GM12878 (cell line): Measurements from ENCODE around the gene NDUFA9. TPM values are rescaled to one million over a fixed set of nuclear protein-coding genes. Genes with fewer than 3 reads are reported as not detected.

ENCODE experiments used
- ATF3 ChIP-seq: IDR thresholded peaks from 2 replicates; pipeline ENCODE4 v1.6.1; 2011; ENCODE audit warnings: low read depth, mild to moderate bottlenecking, low read length, moderate library complexity, borderline replicate concordance; ENCODE audit errors: extremely low read depth
- BACH1 ChIP-seq: fragments of 450-650 bp; IDR thresholded peaks from 2 replicates; pipeline ENCODE4 v1.6.1; 2017; ENCODE audit warnings: mild to moderate bottlenecking, borderline replicate concordance
- EED ChIP-seq: sonication (generic); IDR thresholded peaks from 2 replicates; pipeline ENCODE4 v1.6.1; 2016; ENCODE audit warnings: antibody characterized with exemption, low read depth
- HDAC2 ChIP-seq: fragments of 200-600 bp; sonication (generic); IDR thresholded peaks from 2 replicates; pipeline ENCODE4 v1.6.1; 2017
- IKZF1 ChIP-seq: fragments of 450-650 bp; conservative IDR thresholded peaks from 2 replicates; pipeline ENCODE4 v1.6.1; 2017; ENCODE audit warnings: antibody characterized with exemption, mild to moderate bottlenecking
- IRF4 ChIP-seq: IDR thresholded peaks from 2 replicates; pipeline ENCODE4 v1.6.1; 2011; ENCODE audit warnings: low read depth, low read length
- NBN ChIP-seq: fragments of 450-650 bp; IDR thresholded peaks from 2 replicates; pipeline ENCODE4 v1.6.1; 2016
- NR2F1 ChIP-seq: fragments of 450-650 bp; conservative IDR thresholded peaks from 2 replicates; pipeline ENCODE4 v1.6.1; 2017; ENCODE audit warnings: mild to moderate bottlenecking
- RBBP5 ChIP-seq: fragments of 200-600 bp; sonication (generic); conservative IDR thresholded peaks from 2 replicates; pipeline ENCODE4 v1.6.1; 2016
- RCOR1 ChIP-seq: conservative IDR thresholded peaks from 2 replicates; pipeline ENCODE4 v1.6.1; 2012; ENCODE audit warnings: low read depth, low read length, improper control_type of control experiment
- RFX5 ChIP-seq: IDR thresholded peaks from 2 replicates; pipeline ENCODE4 v1.6.1; 2011; ENCODE audit warnings: low read depth, low read length, improper control_type of control experiment
- WRNIP1 ChIP-seq: IDR thresholded peaks from 2 replicates; pipeline ENCODE4 v1.6.1; 2011; ENCODE audit warnings: low read depth, low read length, improper control_type of control experiment, borderline replicate concordance
- ZBTB33 ChIP-seq: fragments of 450-650 bp; IDR thresholded peaks from 2 replicates; pipeline ENCODE4 v1.6.1; 2017; ENCODE audit warnings: mild to moderate bottlenecking
- polyA plus RNA-seq, 11 experiments: library from polyadenylated mRNA; depleted of rRNA in 4 of 11; unstranded in 6 of 11; stranded (reverse) in 5 of 11; fragments of >200 nt; fragmentation: Nextera tagmentation in 4 of 11; fragmentation: Illumina TruSeq in 1 of 11; extraction: Ambion mirVana in 4 of 11; extraction: Trizol in 1 of 11; gene quantifications; 1 replicate in 1 of 11; 2 replicates in 10 of 11; pipeline versions ENCODE4 v1.2.1 to v1.2.3, GENCODE V29; 2011 to 2016; ENCODE audit warnings: inconsistent platforms in 2 of 11, missing spikeins in 2 of 11, low read depth in 1 of 11
- total RNA-seq, 4 experiments: library from RNA; depleted of rRNA in 3 of 4; stranded (reverse); fragments of >200 nt in 3 of 4; fragmentation: Illumina TruSeq in 1 of 4; extraction: Trizol in 1 of 4; gene quantifications; 2 replicates each; pipeline versions ENCODE4 v1.2.1 to v1.2.3, GENCODE V29; 2013 to 2021
- TF ChIP-seq, protein P1 (sequence below): fragments of 450-650 bp; formaldehyde crosslinking; IDR thresholded peaks from 2 replicates; pipeline ENCODE4 v1.4.0; 2022; ENCODE audit warnings: mild to moderate bottlenecking, moderate library complexity
- TF ChIP-seq, protein P2 (sequence below): IDR thresholded peaks from 2 replicates; pipeline ENCODE4 v1.6.1; 2012; ENCODE audit warnings: improper control_type of control experiment, low read depth, low read length; ENCODE audit not compliant: insufficient replicate concordance
- TF ChIP-seq, protein P3 (sequence below): IDR thresholded peaks from 2 replicates; pipeline ENCODE4 v1.6.1; 2011; ENCODE audit warnings: borderline replicate concordance, low read depth, mild to moderate bottlenecking, moderate library complexity, mixed read lengths, low read length; ENCODE audit not compliant: insufficient read depth; ENCODE audit errors: extremely low read length

The NDUFA9 gene
- total and polyA plus RNA-seq, 10 of the 15 experiments (the other 5 are each of a cell fraction or from before 2014, with no cell fraction given) = 95.2 to 472 (median 151) TPM

DNA sequence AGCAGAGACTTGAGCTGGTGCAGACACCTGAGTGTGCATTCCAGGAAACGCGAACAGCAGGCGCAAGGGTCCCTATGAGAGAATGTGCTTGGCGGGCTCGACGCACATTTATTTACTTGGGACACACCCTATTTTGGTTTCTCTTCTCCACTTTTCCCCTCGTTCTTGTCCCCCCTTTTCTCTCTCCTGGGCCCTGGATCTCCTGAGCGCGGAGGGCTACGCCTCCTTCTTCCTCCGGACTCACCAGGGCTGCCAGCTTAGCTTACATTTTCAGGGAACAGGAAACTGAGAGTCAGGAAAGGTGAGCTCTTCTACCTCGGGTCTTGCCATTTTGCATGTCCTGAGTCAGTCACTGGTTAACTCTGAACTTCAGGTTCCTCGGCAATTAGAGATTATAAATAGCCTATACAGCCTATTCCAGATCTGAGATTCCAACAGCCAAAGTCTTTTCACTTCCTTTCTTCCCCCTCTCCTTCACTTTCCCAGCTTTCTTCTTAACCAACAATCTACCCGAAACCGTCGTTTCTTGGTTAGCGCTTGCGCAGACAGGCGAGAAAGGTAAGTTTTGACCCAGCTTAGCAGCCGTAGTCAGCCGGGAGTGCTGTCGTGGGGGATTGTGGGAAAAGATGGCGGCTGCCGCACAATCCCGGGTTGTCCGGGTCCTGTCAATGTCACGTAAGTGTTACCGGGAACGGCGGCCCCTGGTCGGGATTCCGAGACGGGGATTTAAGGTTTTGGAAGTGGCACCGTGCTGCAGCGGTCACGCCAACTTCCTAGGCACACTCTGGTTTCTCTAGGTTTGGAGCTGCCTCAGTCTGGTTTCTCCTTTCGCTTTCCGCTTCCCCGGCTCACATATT, at the start of gene NDUFA9, which contains the start of gene AKAP3 (continued):
- TF ChIP-seq, protein P1, sequence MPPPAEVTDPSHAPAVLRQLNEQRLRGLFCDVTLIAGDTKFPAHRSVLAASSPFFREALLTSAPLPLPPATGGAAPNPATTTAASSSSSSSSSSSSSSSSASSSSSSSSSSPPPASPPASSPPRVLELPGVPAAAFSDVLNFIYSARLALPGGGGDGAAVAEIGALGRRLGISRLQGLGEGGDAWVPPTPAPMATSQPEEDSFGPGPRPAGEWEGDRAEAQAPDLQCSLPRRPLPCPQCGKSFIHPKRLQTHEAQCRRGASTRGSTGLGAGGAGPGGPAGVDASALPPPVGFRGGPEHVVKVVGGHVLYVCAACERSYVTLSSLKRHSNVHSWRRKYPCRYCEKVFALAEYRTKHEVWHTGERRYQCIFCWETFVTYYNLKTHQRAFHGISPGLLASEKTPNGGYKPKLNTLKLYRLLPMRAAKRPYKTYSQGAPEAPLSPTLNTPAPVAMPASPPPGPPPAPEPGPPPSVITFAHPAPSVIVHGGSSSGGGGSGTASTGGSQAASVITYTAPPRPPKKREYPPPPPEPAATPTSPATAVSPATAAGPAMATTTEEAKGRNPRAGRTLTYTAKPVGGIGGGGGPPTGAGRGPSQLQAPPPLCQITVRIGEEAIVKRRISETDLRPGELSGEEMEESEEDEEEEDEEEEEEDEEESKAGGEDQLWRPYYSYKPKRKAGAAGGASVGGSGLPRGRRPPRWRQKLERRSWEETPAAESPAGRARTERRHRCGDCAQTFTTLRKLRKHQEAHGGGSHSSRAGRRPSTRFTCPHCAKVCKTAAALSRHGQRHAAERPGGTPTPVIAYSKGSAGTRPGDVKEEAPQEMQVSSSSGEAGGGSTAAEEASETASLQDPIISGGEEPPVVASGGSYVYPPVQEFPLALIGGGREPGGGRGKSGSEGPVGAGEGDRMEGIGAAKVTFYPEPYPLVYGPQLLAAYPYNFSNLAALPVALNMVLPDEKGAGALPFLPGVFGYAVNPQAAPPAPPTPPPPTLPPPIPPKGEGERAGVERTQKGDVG = no peak
- TF ChIP-seq WRNIP1 (no peak), NR2F1 (no peak), EED (peak; percentile 49; the same call in 1 of the 2 replicates), IKZF1 (peak; percentile 82), RBBP5 (peak; percentile 60; the same call in 1 of the 2 replicates), NBN (peak; percentile 72), BACH1 (no peak), IRF4 (peak; percentile 79), RCOR1 (no peak), HDAC2 (no peak), RFX5 (no peak), ZBTB33 (no peak), ATF3 (no peak)
- TF ChIP-seq, protein P2, sequence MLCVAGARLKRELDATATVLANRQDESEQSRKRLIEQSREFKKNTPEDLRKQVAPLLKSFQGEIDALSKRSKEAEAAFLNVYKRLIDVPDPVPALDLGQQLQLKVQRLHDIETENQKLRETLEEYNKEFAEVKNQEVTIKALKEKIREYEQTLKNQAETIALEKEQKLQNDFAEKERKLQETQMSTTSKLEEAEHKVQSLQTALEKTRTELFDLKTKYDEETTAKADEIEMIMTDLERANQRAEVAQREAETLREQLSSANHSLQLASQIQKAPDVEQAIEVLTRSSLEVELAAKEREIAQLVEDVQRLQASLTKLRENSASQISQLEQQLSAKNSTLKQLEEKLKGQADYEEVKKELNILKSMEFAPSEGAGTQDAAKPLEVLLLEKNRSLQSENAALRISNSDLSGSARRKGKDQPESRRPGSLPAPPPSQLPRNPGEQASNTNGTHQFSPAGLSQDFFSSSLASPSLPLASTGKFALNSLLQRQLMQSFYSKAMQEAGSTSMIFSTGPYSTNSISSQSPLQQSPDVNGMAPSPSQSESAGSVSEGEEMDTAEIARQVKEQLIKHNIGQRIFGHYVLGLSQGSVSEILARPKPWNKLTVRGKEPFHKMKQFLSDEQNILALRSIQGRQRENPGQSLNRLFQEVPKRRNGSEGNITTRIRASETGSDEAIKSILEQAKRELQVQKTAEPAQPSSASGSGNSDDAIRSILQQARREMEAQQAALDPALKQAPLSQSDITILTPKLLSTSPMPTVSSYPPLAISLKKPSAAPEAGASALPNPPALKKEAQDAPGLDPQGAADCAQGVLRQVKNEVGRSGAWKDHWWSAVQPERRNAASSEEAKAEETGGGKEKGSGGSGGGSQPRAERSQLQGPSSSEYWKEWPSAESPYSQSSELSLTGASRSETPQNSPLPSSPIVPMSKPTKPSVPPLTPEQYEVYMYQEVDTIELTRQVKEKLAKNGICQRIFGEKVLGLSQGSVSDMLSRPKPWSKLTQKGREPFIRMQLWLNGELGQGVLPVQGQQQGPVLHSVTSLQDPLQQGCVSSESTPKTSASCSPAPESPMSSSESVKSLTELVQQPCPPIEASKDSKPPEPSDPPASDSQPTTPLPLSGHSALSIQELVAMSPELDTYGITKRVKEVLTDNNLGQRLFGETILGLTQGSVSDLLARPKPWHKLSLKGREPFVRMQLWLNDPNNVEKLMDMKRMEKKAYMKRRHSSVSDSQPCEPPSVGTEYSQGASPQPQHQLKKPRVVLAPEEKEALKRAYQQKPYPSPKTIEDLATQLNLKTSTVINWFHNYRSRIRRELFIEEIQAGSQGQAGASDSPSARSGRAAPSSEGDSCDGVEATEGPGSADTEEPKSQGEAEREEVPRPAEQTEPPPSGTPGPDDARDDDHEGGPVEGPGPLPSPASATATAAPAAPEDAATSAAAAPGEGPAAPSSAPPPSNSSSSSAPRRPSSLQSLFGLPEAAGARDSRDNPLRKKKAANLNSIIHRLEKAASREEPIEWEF = no peak
- TF ChIP-seq, protein P3, sequence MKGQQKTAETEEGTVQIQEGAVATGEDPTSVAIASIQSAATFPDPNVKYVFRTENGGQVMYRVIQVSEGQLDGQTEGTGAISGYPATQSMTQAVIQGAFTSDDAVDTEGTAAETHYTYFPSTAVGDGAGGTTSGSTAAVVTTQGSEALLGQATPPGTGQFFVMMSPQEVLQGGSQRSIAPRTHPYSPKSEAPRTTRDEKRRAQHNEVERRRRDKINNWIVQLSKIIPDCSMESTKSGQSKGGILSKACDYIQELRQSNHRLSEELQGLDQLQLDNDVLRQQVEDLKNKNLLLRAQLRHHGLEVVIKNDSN = no peak
